ENCODE measurements around the gene SND1. TPM values are rescaled to one million over a fixed set of nuclear protein-coding genes. Genes with fewer than 3 reads are reported as not detected.

Gene SND1
- total RNA-seq, 4 donors from 2014 or later = 84.2 to 98.8 (median 93.4) TPM

GRCh38 chr7:128078309-128078708, 426.3 kb downstream of the SND1 start:
- TF ChIP-seq CTCF (IDR thresholded peaks at IDR 0.05) (no peak), POLR2A (IDR thresholded peaks at IDR 0.05) (no peak)

GRCh38 chr7:128080169-128080568, 428.2 kb downstream of the SND1 start:
- no peak overlapping the region for H3K27ac ChIP-seq
- H3K9me3 ChIP-seq = no peaks in the 10 kb centered on the region
- H3K4me3 ChIP-seq = no peak overlapping the region
- intact Hi-C loops (cut with DNase I) = no loop called here
- TF ChIP-seq POLR2A (IDR thresholded peaks at IDR 0.05) (no peak), CTCF (IDR thresholded peaks at IDR 0.05) (no peak)
- WGBS, 2 donors = 93 to 98% methylated on average over 4 of the region's 7 CpGs
- no peaks in the 10 kb centered on the region for H3K27me3 ChIP-seq
- H3K4me1 ChIP-seq = peaks cover 0 to 11% (median 6%) of the 10 kb centered on the region in 3 donors
- peaks cover 4 to 98% (median 9%) of the 10 kb centered on the region in 3 donors for H3K36me3 ChIP-seq
- no peak for DNase-seq

More at GRCh38 chr7:128078309-128078708, 426.3 kb downstream of the SND1 start:
- Histone ChIP-seq H3K4me1 (peaks cover 0 to 11% (median 6%) of the 10 kb centered on the region in 3 donors), H3K9me3 (no peaks in the 10 kb centered on the region), H3K36me3 (peaks cover 0 to 100% (median 4%) of the 10 kb centered on the region in 3 donors), H3K27ac (no peak overlapping the region), H3K4me3 (no peak overlapping the region), H3K27me3 (no peaks in the 10 kb centered on the region)
- intact Hi-C loops (cut with DNase I) = no loop called here
- 90 to 96% methylated on average over 2 to 3 of the region's 3 CpGs for WGBS, 2 donors
- DNase-seq = no peak

- no peaks in the 10 kb centered on the region for H3K27me3 ChIP-seq
- no peak for DNase-seq
- intact Hi-C loops (cut with DNase I) = no loop called here
- TF ChIP-seq POLR2A (IDR thresholded peaks at IDR 0.05) (no peak), CTCF (IDR thresholded peaks at IDR 0.05) (no peak)
- H3K9me3 ChIP-seq = no peaks in the 10 kb centered on the region
- H3K4me1 ChIP-seq = peaks cover 0 to 10% (median 6%) of the 10 kb centered on the region in 3 donors
- H3K27ac ChIP-seq = no peak overlapping the region
- H3K36me3 ChIP-seq = peaks cover 10 to 98% (median 10%) of the 10 kb centered on the region in 3 donors
- 100% methylated on average over 7 of the region's 11 CpGs; no CpG with 5 or more reads in 1 of the 2 donors for WGBS, 2 donors
- no peak overlapping the region for H3K4me3 ChIP-seq
Measured at GRCh38 chr7:128081351-128081750, 429.4 kb downstream of the SND1 start.

GRCh38 chr7:128081808-128082207, 429.8 kb downstream of the SND1 start:
- H3K27me3 ChIP-seq = no peaks in the 10 kb centered on the region
- TF ChIP-seq CTCF (IDR thresholded peaks at IDR 0.05) = no peak
- H3K27ac ChIP-seq = no peak overlapping the region
- no peaks in the 10 kb centered on the region for H3K9me3 ChIP-seq
- H3K36me3 ChIP-seq = peaks cover 10 to 98% (median 14%) of the 10 kb centered on the region in 3 donors
- no peak overlapping the region for H3K4me3 ChIP-seq
- peaks cover 0 to 6% (median 2%) of the 10 kb centered on the region in 3 donors for H3K4me1 ChIP-seq
- DNase-seq = no peak
- intact Hi-C loops (cut with DNase I) = no loop called here
- WGBS, 2 donors = 97 to 100% methylated on average over 3 to 5 of the region's 8 CpGs

GRCh38 chr7:128082431-128082830, 430.4 kb downstream of the SND1 start:
- no peaks in the 10 kb centered on the region for H3K9me3 ChIP-seq
- no peaks in the 10 kb centered on the region for H3K27me3 ChIP-seq
- H3K4me3 ChIP-seq = no peak overlapping the region
- WGBS, 2 donors = 77 to 87% methylated on average over 4 to 8 of the region's 8 CpGs
- peaks cover 10 to 98% (median 14%) of the 10 kb centered on the region in 3 donors for H3K36me3 ChIP-seq
- intact Hi-C loops (cut with DNase I) = no loop called here
- no peaks in the 10 kb centered on the region for H3K4me1 ChIP-seq
- no peak overlapping the region for H3K27ac ChIP-seq
- TF ChIP-seq POLR2A (IDR thresholded peaks at IDR 0.05) (no peak), CTCF (IDR thresholded peaks at IDR 0.05) (no peak)
- no peak for DNase-seq

All from esophagus squamous epithelium (tissue), 5 donors.